ENCODE measurements around the gene ACAA2. TPM values are rescaled to one million over a fixed set of nuclear protein-coding genes. Genes with fewer than 3 reads are reported as not detected.

The ACAA2 gene
- total and polyA plus RNA-seq, 2 experiments from 2014 or later = 174 to 189 TPM

DNA sequence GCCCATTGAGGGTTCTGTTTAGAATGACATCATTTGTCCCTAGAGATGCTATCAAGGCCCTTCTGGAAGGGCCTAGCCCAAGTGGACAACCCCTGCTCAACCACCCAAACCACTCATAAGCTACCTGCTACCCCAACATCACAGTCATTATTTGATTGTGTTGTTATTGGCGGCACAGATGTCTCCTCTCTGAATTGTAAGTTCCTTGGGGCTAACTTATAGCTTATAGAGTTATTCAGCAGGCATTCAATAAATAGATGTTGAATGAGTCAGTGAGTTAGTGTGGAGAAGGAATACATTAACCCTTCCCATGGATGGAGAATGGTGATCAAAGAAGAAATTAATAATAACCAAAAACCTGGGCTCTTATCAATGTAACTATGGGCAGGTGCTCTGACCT, 80.0 kb downstream of the ACAA2 start:
- Histone ChIP-seq H2AFZ (no peak overlapping the region), H3K79me2 (no peaks in the 10 kb centered on the region), H3K4me1 (ENCODE audit: insufficient read depth) (peaks cover 33% of the 10 kb centered on the region), H3K36me3 (replicated peaks; ENCODE audit: insufficient read depth, low read depth) (no peaks in the 10 kb centered on the region), H3K4me2 (no peak overlapping the region), H4K20me1 (ENCODE audit: insufficient read depth, poor library complexity, severe bottlenecking) (no peaks in the 10 kb centered on the region), H3K27ac (no peak overlapping the region), H3K9me3 (ENCODE audit: low read depth) (no peaks in the 10 kb centered on the region), H3K27me3 (no peaks in the 10 kb centered on the region), H3K4me3 (no peak overlapping the region), H3K9me2 (replicated peaks; ENCODE audit: insufficient read depth) (no peaks in the 10 kb centered on the region)
- TF ChIP-seq EZH2 (IDR thresholded peaks at IDR 0.05; ENCODE audit: borderline replicate concordance) (no peak), EZH2phosphoT487 (IDR thresholded peaks at IDR 0.05; ENCODE audit: low read depth, severe bottlenecking, unreplicated experiment) (no peak)
- TF ChIP-seq, protein P1, sequence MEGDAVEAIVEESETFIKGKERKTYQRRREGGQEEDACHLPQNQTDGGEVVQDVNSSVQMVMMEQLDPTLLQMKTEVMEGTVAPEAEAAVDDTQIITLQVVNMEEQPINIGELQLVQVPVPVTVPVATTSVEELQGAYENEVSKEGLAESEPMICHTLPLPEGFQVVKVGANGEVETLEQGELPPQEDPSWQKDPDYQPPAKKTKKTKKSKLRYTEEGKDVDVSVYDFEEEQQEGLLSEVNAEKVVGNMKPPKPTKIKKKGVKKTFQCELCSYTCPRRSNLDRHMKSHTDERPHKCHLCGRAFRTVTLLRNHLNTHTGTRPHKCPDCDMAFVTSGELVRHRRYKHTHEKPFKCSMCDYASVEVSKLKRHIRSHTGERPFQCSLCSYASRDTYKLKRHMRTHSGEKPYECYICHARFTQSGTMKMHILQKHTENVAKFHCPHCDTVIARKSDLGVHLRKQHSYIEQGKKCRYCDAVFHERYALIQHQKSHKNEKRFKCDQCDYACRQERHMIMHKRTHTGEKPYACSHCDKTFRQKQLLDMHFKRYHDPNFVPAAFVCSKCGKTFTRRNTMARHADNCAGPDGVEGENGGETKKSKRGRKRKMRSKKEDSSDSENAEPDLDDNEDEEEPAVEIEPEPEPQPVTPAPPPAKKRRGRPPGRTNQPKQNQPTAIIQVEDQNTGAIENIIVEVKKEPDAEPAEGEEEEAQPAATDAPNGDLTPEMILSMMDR (IDR thresholded peaks at IDR 0.05; ENCODE audit: poor library complexity) = no peak
- WGBS (ENCODE audit: low lambda C conversion rate, missing lambda C conversion rate) = 75% methylated on average over 1 of the region's 1 CpG
- DNase-seq (ENCODE audit: low spot score) = no peak

Small RNA genes within 50 kb of the gene (small RNA-seq; reads per million reads assigned to genes)
- gene RF00283 (not detected), gene SCARNA17 (not detected)
